GM23248 (cell line): ENCODE results near the gene TWF2.

Experiments used
- EZH2 ChIP-seq: fragments of 200-600 bp; sonication (generic); IDR thresholded peaks from 2 replicates; pipeline ENCODE4 v1.6.1; 2018; ENCODE audit warnings: antibody characterized with exemption, mild to moderate bottlenecking; ENCODE audit not compliant: insufficient read depth, poor library complexity, severe bottlenecking
- EZH2phosphoT487 ChIP-seq: fragments of 200-600 bp; sonication (generic); IDR thresholded peaks from 2 replicates; pipeline ENCODE4 v1.6.1; 2018; ENCODE audit warnings: antibody characterized with exemption, moderate library complexity, mild to moderate bottlenecking, low read depth; ENCODE audit not compliant: insufficient read depth

DNA sequence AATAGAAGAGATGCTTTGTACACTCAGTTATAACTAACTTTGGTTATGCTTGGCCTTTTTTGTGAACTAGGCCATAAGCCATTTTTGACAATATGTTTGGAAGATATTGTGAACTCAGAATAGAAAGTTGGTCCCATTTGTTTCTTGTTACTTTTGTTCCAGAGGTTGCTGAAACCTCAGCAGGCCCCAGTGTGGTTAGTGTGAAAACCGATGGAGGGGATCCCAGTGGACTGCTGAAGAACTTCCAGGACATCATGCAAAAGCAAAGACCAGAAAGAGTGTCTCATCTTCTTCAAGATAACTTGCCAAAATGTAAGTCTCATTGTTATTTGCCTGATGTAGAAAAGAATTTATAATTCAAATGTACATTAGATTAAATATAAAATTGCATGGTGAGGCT lies 35.3 kb downstream of the TWF2 start:
- TF ChIP-seq EZH2, result no peak
- no peak for TF ChIP-seq EZH2phosphoT487
